Neural cell (in vitro differentiated cells): Measurements from ENCODE around the gene LARGE1.

Source experiments
- EP300 ChIP-seq: fragments of 450-650 bp; conservative IDR thresholded peaks from 2 replicates; pipeline ENCODE4 v1.6.1; 2014; ENCODE audit warnings: antibody characterized with exemption, mild to moderate bottlenecking, moderate library complexity; ENCODE audit not compliant: poor library complexity, severe bottlenecking
- TF ChIP-seq, protein P1 (sequence below): fragments of 450-650 bp; IDR thresholded peaks from 2 replicates; pipeline ENCODE4 v1.5.1; 2014; ENCODE audit warnings: antibody characterized with exemption, mild to moderate bottlenecking, moderate library complexity; ENCODE audit not compliant: poor library complexity, severe bottlenecking

DNA sequence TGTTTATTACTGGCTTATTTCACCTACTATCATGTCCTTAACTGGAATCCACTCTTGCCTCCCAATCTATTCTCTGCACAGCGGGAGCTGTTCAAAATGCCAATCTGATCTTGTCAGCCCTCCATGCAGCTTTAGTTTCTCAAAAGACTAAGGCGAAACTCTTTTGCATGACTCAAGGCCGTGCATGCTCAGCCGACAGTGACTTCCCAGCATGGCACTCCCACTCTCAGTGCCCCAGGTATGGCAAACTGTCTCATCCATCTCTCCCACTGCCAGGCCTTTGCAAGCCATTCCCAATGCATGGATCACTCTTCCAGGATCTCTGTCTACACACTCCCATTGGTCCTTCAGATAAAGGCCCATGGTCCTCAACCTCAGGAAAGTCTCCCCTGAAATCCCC is 245.9 kb downstream of the LARGE1 start:
- TF ChIP-seq, protein P1, sequence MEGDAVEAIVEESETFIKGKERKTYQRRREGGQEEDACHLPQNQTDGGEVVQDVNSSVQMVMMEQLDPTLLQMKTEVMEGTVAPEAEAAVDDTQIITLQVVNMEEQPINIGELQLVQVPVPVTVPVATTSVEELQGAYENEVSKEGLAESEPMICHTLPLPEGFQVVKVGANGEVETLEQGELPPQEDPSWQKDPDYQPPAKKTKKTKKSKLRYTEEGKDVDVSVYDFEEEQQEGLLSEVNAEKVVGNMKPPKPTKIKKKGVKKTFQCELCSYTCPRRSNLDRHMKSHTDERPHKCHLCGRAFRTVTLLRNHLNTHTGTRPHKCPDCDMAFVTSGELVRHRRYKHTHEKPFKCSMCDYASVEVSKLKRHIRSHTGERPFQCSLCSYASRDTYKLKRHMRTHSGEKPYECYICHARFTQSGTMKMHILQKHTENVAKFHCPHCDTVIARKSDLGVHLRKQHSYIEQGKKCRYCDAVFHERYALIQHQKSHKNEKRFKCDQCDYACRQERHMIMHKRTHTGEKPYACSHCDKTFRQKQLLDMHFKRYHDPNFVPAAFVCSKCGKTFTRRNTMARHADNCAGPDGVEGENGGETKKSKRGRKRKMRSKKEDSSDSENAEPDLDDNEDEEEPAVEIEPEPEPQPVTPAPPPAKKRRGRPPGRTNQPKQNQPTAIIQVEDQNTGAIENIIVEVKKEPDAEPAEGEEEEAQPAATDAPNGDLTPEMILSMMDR, result no peak
- no peak for TF ChIP-seq EP300
